Fibroblast of gingiva (primary cell): ENCODE results near the gene C19orf47.
"Not testable (repeated sequence)": the region's sequence is repeated elsewhere in the genome, so short reads cannot be mapped to it uniquely, and the experiment has no call there.

Source experiments
- DNase-seq: peaks from one replicate; pipeline ENCODE4 v3.0.0-alpha.2; 2011; ENCODE audit warnings: low read depth

Gene C19orf47

DNA sequence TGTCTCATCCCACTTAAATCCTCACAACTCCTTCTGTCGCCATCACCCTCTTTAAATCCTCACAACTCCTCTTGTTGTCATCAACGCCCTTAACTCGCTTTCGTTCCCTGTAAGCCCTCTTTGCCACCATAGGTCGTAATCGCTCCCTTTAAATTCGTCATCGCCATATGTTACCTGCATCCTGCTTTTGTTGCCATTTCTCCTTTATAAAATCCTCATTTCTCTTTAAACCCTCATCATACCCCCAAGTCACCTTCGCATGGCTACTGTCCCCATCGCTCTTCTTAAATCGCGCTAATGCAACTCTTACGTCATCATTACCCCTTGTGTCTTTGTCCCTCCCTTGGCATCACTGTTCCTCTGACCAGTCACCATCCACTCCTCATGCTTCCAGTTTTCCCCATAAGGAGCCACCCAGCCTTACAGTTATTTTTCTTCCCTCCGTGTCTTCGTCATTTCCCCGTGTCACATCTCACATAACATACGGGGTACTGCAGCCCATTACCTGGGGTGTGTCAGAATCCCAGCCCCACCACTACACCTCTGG, 837 bp upstream of the C19orf47 start:
- peak; percentile 73 for DNase-seq

DNA sequence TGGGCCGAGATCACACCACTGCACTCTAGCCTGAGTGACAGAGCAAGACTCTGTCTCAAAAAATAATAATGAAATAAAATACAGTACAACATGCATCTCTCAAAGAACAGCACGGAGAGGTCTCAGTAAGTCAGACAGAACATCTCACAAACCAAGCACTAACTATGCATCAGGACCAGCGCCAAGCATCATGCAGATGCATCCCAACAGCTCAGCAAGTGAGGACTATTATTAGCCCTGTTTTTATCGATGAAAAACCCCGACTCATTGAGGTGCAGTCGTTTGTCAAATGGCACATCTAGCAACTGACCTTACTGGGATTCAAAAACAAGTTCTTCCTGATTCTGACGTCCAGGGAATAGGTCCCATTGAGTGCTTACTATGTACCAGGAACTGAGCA, 3.8 kb downstream of the C19orf47 start:
- DNase-seq: no peak

DNA sequence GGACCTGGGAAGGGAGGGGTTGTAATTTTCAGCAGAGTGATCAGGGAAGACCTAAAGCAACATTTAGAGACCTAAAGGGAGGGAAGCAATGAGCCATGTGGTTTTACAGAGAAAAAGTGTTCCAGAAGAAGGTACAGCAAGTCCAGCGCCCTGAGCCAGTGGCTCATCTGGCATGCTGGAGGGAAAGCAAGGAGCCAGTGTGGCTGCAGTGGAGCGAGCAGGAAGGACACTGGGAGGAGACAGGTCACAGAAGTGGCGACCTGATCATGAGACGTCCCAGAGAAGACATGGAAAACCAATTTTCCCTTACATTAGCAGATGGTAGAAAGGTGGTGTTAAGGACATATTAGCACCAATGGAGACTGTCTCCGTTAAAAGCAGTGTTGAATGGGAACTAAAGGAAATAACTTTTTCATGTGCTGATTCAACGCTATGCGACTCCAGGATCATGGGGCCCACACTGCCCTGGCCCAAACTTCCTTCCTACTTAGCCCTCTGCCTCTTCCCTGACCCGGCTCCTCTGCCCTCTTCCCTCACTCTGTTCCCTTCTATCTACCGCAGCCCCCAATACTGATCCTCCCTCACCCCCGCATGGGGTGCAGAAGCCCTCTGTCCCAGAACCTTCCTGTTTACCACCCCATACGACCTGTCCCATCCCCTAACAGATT, 5.4 kb downstream of the C19orf47 start:
- DNase-seq: no peak

DNA sequence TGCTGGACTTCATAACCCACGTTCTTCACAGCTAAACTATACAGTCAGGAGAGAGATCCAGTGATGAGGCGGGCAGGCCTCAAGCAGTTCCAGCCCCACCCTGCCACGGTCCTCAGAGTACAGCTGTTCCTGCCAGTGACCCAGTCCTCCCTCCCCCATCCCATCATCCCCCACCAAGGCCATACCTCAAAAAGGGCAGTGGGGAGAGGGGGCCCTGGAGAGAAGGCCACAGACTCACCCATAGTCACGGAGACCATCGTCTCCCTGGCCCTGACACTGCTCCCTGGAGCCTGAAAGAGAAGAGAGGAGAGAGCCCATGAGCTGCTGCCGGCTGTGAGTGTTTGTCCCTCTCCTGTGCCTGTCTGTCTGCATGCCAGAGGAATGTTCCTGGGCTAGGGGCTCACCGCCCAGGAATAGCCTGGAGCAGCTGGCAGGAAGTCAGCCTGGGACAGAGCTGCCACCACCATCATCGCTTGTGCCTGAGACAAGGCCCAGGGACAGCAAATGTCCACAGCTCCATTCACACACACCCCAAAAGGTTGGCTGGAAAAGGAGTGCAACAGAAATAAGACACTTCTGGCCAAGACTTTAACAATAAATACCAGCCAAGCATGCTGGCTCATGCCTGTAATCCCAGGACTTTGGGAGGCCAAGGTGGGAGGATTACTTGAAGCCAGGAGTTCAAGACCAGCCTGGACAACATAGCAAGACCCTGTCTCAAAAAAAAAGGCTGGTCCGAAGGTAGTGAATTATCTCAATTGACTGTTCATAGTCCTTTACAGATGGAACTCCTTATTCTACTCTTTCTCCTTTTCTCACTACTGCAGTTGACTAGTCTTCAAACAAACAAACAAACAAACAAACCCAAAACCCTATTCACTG, 6.4 kb downstream of the C19orf47 start:
- no peak for DNase-seq

DNA sequence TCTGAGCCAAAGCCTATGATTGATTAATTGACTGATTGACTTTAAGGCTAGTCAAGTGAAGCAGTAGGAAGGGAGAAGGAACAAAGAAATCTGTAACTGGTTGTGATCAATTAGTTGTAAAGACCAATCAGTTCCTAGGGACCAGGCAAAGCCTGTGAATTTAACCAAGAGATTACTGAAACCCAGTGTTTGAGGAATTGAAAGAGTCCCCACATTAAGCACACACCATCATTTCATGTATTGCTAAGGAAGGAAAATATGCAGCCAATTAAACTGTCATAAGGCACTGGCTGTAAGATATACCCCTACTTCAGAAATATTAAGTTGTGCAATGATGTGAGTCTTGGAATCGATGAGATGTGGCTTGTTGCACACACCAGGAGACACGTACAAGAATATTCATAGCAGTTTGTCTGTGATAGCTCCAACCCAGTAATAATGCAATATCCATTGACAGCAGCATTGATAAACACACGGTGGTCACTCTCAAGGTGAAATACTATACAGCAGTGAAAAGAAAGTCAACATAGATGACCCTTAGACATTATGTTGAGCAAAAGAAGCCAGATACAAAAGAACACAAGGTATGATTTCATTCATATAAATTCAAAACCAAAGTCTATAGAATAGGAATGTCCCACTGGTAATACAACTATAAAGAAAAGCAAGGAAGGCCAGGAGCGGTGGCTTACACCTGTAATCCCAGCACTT, 9.0 kb downstream of the C19orf47 start:
- DNase-seq: no peak

DNA sequence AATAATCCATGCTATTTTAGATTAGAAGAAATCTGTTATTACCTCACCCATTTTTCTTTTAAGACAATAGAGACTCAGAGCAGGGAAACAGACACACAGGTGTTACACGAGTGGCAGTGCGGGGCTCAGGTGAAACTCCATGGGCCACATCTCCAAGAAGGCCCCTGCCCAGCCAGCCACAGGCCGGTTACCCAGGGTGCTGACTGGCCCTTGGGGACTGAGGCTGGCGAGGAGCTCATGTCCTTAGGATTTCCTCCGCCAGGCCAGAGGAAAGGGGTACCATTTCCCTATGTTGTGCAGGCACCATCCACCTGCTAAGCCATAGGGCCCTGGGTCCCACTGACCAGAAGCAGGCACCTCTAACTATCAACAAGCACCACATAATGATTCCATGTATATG, 10.6 kb downstream of the C19orf47 start:
- DNase-seq: no peak

DNA sequence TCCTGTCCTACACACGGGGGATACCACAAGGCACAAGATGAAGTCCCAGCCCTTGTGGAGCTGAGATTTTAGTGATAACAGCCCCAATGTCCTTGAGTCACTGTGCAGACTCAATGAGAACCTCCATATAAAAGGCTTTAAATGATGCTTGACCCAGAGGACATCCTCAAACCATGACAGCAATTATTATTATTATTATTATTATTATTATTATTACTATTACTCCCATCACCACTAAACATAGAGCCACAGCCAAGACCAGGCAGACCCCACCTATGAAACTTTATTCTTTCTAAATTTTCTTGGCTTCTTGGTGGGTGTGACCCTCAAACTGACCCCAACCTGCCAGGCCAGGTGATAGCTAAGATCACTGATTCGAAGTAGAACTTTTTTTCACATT, 11.1 kb downstream of the C19orf47 start:
- DNase-seq: no peak

DNA sequence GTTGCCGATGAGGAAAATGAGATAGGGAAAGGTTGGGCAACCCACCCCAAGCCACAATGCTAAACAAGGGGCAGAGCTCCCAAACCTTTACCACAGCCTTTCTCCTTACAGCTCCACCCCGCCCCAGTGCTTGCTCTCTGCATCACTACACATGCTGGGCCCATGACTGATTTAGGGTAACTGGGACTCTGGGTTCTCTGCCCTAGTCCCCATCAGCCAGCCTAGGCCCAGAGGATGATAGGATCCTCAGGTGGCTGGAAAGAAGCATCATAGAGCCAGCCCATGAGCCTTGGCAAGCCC, 11.6 kb downstream of the C19orf47 start:
- DNase-seq: no peak

DNA sequence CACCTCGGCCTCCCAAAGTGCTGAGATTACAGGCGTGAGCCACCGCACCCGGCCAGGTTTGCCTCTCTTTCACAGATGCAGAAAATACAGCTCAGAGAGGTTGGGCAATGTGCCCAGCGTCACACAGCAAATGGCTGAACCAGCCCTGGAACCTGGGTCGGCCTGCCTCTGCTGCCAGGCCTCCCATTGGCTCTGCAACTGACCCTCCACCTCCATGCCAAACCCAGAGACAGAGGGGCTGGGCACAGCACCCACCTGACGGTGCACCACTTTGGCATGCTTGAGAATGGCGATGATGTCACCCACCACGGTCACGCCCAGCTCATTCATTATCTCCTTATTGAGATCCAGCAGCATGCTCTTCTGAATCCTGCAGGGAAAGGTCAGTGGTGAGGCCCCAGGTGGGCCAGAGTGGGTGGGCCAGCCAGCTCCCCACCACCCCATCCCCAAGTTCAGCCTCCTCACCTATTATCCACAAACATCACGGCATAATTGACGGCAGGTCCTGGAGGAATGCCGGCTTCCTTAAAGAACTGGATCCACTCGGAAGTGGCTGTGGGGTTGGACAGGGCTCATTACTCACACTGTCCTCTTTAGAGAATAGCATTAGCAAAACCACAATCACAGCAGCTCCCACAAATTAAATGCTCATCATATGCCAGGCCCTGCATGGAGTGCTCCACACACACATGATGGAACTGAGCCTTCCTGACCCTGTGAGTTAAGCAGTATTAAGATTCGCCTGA, 12.2 kb downstream of the C19orf47 start:
- no peak for DNase-seq

DNA sequence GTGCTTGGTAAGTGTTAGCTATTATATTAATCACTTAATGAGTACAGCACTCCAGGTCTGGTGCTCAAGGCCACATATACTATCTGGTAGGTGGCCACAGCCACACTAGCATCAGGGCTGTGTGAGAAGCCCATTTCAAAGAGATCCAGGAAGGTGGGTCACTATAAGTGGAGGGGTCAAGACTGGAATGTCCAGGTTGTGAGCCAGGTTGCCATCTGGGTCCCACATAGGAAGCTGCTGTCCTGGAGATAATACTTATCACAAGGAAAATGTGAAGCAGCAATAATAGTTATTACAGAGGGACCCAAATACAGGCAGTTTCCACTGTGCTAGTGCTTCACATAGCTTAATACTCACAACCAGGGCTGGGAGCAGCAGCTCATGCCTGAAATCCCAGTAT, 13.1 kb downstream of the C19orf47 start:
- no peak for DNase-seq

DNA sequence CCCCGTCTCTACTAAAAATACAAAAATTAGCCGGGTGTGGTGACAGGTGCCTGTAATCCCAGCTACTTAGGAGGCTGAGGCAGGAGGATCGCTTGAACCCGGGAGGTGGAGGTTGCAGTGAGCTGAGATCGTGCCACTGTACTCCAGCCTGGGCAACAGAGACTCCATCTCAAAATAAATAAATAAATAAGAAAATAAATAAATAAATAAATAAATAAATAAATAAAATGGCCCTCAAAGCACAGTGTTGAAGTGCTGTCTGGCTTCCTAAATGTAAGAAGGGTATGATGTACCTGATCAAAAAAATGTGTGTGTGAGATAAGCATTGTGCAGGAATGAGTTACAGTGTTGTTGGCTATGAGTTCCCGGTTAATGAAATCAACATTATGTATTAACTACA, 15.1 kb downstream of the C19orf47 start:
- not testable (repeated sequence) for DNase-seq

DNA sequence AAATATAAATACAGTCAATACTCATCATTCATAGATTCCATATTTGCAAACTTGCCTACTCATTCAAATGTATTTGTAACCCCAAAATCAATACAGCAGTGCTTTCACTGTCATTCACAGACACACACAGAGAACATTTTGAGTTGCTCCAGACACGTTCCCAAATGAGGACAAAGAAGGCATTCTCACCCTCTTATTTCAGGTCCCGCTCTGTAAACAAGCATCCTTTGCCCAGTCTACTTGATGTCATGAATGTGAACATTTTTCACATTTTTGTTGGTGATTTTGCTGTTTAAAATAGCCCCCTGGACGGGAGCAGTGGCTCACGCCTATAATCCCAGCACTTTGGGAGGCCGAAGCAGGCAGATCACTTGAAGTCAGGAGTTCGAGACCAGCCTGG, 15.5 kb downstream of the C19orf47 start:
- DNase-seq: no peak

DNA sequence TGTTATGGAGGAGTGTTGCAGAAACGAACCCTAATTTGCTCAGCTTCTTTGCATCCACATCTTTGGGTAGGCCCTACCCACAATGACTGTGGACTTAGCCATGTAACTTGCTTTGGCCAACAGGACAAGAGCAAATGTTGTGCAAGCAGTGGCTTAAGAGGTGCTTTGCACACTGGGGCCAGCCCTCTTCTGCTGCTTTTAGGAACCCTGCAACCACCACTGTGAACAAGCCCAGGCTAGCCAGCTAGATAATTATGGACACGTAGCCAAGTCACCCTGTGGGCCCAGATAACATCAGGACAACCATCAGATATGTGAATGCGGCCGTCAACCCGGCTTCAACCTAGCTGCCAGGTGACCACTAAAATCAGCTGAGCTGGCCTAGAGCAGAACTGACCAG, 17.1 kb downstream of the C19orf47 start:
- DNase-seq: no peak

DNA sequence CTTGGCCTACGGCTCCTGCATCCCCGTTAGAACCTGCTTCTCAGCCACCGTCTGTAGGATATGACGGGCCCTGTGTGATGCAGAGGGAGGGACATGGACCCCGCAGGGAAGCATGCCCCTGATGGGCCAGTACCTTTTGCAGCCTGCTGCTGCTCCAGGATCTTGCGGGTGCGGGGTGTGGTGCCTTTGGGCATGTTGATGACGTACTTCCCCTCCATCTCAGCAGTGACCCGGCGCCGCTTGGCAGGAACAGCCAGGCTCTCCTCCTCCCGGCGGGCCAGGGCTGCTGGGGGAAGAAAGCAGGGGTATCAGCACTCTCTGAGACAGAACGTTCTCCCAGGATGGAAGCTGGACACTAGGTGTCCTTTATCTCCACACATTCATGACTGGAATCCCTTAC, 22.0 kb downstream of the C19orf47 start:
- no peak for DNase-seq

DNA sequence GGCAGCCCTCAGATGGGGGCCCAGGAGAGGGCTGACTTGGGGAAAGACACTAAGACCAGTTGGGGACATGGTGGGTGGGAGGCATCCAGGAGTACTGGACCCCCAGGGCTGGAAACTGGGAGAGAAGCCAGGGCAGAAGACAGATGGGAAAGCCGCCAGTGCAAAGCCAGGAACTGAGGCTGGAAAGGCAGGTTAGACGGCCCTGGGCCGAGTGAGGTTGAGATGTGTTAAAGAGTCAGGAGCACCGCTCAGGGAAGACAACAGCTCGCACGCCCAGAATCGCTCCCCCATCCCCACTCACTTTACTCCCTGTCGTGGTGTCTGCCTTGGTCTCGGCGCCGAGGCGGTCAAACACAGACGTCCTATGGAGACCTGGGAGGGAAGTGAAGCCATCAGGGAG, 24.5 kb downstream of the C19orf47 start:
- no peak for DNase-seq

DNA sequence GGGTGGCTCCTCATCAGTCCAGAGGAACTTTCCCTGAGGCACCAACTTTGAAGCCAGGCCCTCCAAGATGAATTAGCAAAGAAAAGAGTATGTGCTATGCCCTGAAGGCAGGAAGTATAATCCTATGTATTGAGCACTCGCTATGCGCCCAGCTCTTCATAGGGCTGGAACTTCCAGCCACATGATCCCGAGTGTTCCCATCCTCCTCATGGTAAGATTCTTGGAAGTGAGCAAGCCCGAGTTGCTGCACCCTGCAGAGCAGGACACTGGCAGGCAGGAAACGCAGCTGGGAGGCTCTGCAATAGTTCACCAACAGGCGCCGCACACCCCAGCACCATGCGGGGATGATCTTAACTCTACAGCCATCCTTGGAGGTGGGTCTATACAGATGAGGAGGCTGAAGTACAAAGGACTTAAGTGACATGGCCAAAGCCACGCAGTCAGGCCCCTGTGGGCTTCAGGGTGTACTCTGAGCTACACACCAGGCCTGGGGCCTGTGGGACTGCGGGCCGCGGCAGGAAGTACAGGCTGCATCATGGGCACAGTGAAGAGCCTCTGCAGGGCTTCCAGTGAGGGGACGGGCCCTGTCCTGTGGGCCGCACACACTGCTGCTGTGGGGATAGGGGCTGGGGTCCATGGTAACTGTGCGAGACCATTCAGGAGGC, 25.1 kb downstream of the C19orf47 start:
- DNase-seq: no peak

DNA sequence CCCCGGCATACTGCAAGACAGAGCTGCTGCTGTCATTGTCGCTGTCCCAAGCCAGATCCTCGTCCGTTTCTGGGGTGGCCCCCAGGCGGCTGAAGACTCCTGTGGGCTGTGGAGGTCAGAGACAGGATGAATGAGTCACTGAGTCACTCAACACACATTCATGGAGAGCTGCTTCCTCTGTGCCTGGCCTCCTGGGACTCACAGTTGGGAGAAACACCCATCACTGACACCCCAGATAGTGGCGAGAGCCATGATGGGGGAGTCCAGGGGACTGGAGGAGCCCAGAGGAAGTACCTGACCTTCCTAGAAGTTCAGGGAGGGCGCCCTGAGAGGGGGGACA, 26.0 kb downstream of the C19orf47 start:
- DNase-seq: no peak

DNA sequence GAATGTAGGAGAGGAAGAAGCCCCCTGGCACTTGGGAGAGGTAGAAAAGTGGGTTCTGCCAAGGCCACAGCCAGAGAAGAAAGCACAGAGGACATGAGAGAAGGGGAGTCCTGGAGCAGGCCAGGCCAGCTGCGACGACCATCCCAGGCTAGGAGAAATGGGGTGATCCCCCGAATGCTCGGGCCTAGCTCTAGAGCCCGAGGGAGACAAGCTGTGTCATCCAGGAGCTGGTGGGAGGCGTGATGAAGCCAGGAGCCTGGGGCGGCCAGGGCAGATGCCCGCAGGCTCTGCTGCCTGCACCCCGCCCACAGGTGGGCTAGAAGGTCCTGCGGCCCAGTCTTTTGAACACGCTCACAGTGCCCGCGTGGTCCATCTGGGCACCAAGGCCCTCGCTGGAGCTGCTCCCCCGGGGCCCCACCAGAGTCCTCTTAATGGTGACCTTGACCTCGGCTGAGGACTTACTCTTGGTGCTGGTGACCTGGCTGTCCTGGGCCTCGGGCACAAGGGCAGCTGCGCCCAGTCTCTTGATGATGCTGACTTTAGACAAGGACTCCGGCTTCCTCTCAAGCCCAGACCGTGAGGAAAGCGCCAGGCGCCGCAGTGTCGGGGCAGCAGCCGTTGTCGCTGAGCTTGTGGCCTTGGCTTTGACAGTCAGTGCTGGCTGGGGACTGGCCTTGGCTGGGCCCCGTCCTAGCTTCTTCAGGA, 26.5 kb downstream of the C19orf47 start:
- DNase-seq: no peak

DNA sequence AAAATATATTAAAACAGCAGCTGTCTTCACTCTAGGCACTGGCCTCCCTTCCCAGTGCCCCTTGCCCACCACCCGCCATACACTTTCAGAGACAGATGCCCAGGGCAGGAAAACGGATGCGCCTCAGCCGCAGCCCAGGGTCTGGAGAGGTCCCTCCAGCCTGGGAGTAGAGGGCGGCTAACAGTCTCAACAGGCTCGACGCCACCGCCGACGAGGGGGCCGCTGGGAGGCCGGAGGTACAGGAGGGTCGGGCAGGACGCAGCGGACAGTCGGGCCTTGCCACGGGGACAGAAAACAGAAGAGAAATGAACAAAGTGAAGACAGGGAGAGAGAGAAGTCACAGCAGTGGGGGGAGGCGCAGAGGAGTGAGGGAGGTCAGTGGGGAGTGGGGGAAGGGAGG, 27.1 kb downstream of the C19orf47 start:
- no peak for DNase-seq

DNA sequence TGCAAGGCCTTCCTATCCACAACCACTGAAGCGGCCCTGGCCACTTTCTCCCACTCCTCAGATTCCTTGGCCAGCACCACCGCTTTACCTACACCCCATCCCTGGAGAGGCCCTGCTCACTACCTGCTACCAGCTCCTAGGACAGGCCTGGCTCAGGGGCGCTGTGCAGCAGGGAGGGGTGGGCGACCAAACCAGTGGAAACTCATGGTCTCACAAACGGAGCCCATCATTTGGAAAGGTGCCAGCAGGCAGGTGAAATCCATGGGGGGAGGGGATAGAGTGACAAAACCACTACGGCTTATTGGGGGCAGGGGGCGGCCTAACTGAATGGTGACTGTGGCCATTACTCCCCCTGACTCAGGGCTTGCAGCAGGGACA, 27.6 kb downstream of the C19orf47 start:
- no peak for DNase-seq

DNA sequence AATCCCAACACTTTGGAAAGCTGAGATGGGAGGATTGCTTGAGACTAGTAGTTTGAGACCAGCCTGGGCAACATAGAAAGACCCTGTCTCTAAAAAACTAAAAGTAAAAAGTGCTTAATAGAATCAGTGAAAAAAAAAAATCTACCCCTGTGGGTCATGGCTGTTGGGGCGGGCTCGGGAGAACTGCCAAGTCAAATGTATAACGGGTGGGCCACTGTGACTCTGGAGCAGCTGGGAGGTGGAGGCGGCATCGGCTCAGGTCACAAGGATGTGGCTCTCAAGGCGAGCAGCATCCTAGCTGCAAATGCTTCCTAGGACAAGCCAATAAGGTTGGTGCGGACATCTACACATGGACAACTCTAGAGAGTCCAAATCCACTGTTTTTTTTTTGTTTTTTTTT, 30.9 kb downstream of the C19orf47 start:
- no peak for DNase-seq
